Effector memory CD4-positive, alpha-beta T cell (primary cell): ENCODE measurements around the gene FRRS1L.
"Not testable (repeated sequence)": the region's sequence is repeated elsewhere in the genome, so short reads cannot be mapped to it uniquely, and the experiment has no call there.

Experiments
- DNase-seq, 3 donors: peaks; one replicate each; pipeline ENCODE4 v3.0.0-alpha.2; 2020
- H3K27ac ChIP-seq: 2 replicates; pipeline ENCODE4 v1.7.0; 2013; ENCODE audit warnings: mild to moderate bottlenecking, low read length, moderate library complexity; ENCODE audit not compliant: insufficient read depth, poor library complexity, severe bottlenecking
- H3K27me3 ChIP-seq: replicated peaks from 2 replicates; pipeline ENCODE4 v1.7.0; 2013; ENCODE audit warnings: mild to moderate bottlenecking, low read length; ENCODE audit not compliant: insufficient read depth, control insufficient read depth, poor library complexity, severe bottlenecking
- H3K36me3 ChIP-seq: 2 replicates; pipeline ENCODE4 v1.7.0; 2013; ENCODE audit warnings: mild to moderate bottlenecking, low read length, moderate library complexity; ENCODE audit not compliant: control insufficient read depth, insufficient read depth
- H3K4me1 ChIP-seq: 2 replicates; pipeline ENCODE4 v1.7.0; 2013; ENCODE audit warnings: low read length, mild to moderate bottlenecking; ENCODE audit not compliant: control insufficient read depth, insufficient read depth, poor library complexity, severe bottlenecking
- H3K4me3 ChIP-seq: 2 replicates; pipeline ENCODE4 v1.7.0; 2013; ENCODE audit warnings: low read length, low read depth, mild to moderate bottlenecking; ENCODE audit not compliant: insufficient read depth, poor library complexity, severe bottlenecking
- H3K9me3 ChIP-seq: 2 replicates; pipeline ENCODE4 v1.7.0; 2013; ENCODE audit warnings: mild to moderate bottlenecking, low read length, moderate library complexity; ENCODE audit not compliant: control insufficient read depth

Gene FRRS1L

DNA sequence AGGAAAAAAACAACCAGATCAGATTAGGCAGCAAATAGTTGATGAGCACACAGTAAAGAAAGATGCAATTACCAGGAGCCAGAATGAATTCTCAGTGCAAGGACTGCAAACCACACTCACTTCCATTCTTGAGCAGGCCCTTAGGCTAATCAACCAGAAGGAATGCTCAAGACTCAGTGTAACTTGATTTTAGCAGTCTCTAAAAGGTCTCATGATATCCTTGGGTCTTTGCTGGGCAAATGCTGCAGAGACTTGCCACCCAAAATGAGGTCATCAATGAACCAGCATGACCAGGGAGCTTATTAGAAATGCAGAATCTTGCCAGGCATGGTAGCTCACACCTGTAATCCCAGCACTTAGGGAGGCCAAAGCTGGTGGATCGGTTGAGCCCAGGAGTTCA lies 27.2 kb downstream of the FRRS1L start:
- H3K4me1 ChIP-seq: no peaks in the 10 kb centered on the region
- DNase-seq: no peak
- H3K9me3 ChIP-seq: no peaks in the 10 kb centered on the region
- no peak overlapping the region for H3K27ac ChIP-seq
- H3K27me3 ChIP-seq: no peaks in the 10 kb centered on the region
- H3K36me3 ChIP-seq: no peaks in the 10 kb centered on the region
- no peak overlapping the region for H3K4me3 ChIP-seq

DNA sequence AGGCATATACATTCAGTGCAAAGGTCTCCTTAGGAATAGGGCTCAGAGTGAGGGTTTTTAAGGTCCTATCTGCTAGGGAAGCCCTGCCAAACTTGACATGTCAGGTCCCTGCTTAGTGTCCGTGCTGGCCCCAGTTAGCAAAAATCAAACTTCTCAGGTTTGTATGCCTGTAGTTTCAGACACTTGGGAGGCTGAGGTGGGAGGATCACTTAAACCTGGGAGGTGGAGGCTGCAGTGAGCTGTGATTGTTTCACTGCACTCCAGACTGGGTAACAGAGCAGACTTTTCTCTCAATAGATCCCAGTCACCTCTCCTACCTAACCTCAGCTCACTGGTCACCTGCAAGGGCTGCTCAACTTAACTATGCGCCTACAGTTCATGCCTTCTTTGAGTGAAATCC lies 28.6 kb downstream of the FRRS1L start:
- no peaks in the 10 kb centered on the region for H3K9me3 ChIP-seq
- no peak for DNase-seq
- no peaks in the 10 kb centered on the region for H3K4me1 ChIP-seq
- H3K27ac ChIP-seq: no peak overlapping the region
- H3K4me3 ChIP-seq: no peak overlapping the region
- no peaks in the 10 kb centered on the region for H3K36me3 ChIP-seq
- no peaks in the 10 kb centered on the region for H3K27me3 ChIP-seq

DNA sequence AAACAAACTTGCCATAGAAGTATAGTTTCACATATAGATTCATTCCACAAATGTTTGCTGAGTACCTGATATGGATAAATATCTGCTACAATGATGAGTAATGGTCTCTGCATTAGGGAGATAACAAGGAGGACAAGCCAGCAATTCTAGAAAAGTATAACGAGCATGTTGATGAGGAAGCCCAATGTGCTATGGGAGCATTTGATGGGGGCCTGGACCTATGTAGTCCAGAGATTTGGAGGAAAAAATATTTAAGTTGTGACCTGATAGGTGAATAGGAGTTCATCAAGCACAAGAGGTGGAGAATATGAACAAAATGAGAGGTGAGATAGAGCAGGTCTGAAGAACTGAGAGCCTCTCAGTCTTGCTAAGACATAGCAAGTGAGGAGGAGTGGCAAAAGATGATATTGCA lies 32.9 kb downstream of the FRRS1L start:
- Histone ChIP-seq H3K27ac (no peak overlapping the region), H3K36me3 (no peaks in the 10 kb centered on the region), H3K27me3 (no peaks in the 10 kb centered on the region), H3K9me3 (no peaks in the 10 kb centered on the region), H3K4me3 (no peak overlapping the region), H3K4me1 (no peaks in the 10 kb centered on the region)
- DNase-seq: no peak

DNA sequence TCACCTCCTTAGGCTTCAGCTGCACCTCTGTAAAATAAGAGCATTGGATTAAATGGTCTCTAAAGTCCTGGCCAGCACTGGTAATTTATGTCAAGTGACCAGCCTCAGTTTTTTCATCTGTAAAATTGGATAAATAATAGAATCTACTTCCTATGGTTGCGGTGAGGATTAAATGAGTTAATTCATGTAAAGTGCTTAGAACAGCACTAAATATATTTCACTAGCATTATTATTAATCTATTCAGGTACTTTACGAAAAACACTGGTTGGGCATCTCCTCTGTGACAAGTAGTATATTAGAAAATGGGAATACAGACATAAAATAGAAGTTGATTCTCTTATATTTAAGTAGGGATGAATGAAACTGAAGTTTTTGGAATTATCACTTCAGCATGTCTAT lies 33.5 kb downstream of the FRRS1L start:
- DNase-seq: no peak
- no peaks in the 10 kb centered on the region for H3K9me3 ChIP-seq
- no peak overlapping the region for H3K4me3 ChIP-seq
- H3K27me3 ChIP-seq: no peaks in the 10 kb centered on the region
- H3K36me3 ChIP-seq: no peaks in the 10 kb centered on the region
- H3K27ac ChIP-seq: no peak overlapping the region
- H3K4me1 ChIP-seq: no peaks in the 10 kb centered on the region

DNA sequence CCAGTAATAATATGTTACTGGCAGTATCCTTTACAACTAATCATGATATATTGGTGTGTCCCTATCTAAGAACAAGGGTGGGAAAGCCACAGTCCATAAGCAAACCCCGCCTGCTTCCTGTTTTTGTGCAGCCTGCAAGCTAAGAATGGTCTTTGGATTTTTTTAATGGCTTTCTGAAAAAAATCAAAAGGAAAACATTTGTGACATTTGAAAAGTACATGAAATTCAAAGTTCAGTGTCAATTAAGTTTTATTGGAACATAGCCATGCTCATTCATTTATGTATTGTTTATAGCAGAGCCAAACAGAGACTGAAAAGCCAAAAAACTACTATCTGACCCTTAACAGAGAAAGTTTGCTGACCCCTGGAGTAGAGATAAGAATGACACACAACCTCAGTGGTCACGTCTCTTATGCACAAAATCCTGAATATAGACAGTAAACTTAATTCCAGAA lies 34.5 kb downstream of the FRRS1L start:
- no peak for DNase-seq
- Histone ChIP-seq H3K9me3 (no peaks in the 10 kb centered on the region), H3K36me3 (no peaks in the 10 kb centered on the region), H3K4me1 (no peaks in the 10 kb centered on the region), H3K4me3 (no peak overlapping the region), H3K27ac (no peak overlapping the region), H3K27me3 (no peaks in the 10 kb centered on the region)

DNA sequence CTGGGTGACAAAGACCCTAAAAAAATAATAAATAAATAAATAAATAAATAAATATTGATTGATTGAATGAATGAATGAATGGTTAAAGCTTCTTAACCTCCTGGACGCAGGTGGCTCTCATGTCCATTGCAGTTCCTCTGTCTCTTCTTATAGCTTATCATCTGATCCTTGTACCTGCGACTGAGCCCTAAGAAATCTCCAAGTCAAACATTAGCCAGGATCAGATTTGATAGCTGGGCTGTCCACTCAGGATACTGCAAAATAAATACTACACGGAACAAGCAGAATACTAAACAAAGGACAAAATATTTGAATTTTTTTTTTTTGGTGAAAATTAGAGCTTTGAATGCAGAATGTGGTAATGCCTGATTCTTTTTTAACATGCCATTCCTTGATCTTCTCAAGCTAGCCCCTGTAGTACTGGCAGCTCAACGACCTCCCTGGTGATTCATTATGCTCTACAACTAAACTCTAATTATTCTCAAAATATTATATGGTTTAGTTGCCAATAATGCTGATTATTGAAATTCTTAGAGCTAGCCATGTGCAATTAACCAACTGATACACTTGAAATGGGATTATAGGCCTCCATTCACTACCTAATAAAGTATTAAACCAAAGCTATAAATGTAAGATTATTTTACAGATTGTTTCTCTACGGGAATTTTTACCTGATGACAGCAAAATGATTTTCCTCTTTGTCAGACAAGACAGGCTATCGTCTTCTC lies 37.4 kb downstream of the FRRS1L start:
- Histone ChIP-seq H3K27me3 (no peaks in the 10 kb centered on the region), H3K9me3 (no peaks in the 10 kb centered on the region), H3K4me3 (no peak overlapping the region)

DNA sequence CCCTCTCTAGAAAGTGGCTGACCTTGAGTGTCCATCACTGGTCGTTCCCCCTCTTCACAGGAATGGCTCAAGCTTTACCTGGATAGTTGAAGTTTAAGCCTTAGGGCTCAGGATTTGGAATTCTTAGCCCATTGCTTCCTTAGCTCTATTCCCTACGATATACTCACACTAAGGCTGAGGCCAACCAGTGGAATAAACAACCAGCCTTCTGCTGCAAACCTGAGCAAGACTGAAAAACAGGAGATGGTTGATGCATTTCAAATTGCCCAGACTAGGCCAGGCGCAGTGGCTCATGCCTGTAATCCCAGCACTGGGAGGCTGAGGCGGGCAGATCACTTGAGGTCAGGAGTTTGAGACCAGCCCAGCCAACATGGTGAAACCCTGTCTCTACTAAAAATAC lies 40.4 kb downstream of the FRRS1L start:
- H3K27me3 ChIP-seq, H3K4me3 ChIP-seq, H3K4me1 ChIP-seq, DNase-seq, H3K9me3 ChIP-seq, H3K36me3 ChIP-seq, H3K27ac ChIP-seq: not testable (repeated sequence)

More for the DNA sequence above, 37.4 kb downstream of the FRRS1L start:
- no peak for DNase-seq
- Histone ChIP-seq H3K27ac (no peak overlapping the region), H3K4me1 (no peaks in the 10 kb centered on the region), H3K36me3 (no peaks in the 10 kb centered on the region)

DNA sequence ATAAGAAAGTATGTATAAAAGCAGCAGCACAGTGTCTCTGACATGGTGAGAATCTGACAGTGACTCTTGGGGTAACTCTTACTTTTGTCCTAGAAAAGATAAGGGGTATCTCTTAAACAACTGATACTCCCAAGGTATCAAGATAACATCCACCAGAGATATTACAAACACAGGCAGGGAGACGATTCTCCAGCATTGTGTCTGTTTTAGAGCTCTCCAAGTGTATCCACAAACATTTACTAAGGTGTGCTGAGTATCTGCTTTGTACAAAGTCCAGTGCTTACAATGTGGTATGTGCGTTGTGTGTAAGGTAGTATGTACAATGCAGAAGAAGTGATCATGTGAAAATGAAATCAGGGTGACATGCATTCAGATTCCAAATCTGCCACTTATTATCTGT lies 42.9 kb downstream of the FRRS1L start:
- Histone ChIP-seq H3K4me1 (peaks cover 3% of the 10 kb centered on the region), H3K27me3 (no peaks in the 10 kb centered on the region), H3K36me3 (no peaks in the 10 kb centered on the region), H3K27ac (no peak overlapping the region), H3K9me3 (no peaks in the 10 kb centered on the region), H3K4me3 (no peak overlapping the region)
- DNase-seq: no peak

DNA sequence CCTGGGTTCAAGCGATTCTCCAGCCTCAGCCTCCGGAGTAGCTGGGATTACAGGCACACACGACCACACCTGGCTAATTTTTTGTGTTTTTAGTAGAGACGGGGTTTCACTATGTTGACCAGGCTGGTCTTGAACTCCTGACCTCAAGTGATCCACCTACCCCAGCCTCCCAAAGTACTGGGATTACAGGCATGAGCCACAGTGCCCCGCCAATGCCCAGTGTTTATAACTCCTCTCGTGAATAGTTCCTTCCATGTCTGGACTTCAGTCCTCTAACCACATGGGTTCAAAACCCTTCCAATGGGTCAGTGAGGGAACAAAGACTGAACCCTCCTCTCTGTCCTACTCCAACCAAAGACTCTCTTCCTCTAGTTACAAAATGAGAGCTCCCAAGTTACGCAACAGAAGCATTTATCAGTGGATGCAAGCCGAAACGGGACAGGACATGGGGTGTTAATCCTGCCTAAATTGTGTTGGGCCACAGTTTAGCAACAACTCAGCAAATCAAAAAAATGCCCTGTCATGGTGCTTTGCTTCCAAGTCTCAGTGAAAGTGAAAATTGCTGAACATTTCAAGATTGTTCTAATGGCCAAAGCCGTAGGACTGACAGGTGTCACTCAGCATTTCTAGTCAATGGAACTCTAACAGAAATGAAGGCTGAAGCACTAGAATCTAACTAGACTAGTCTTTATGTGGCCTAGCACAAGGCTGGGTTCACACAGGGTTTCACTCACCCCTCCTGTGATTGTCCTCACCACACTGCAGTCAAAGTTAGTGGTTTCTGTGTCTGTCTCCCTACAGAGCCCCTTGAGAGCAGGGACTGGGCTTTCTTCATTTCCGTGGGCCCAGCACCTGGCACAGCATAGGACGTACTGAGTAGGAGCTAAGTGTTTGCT lies 44.1 kb downstream of the FRRS1L start:
- DNase-seq: no peak
- Histone ChIP-seq H3K27me3 (no peaks in the 10 kb centered on the region), H3K9me3 (no peaks in the 10 kb centered on the region), H3K4me1 (peaks cover 13% of the 10 kb centered on the region), H3K36me3 (no peaks in the 10 kb centered on the region), H3K27ac (no peak overlapping the region), H3K4me3 (no peak overlapping the region)

DNA sequence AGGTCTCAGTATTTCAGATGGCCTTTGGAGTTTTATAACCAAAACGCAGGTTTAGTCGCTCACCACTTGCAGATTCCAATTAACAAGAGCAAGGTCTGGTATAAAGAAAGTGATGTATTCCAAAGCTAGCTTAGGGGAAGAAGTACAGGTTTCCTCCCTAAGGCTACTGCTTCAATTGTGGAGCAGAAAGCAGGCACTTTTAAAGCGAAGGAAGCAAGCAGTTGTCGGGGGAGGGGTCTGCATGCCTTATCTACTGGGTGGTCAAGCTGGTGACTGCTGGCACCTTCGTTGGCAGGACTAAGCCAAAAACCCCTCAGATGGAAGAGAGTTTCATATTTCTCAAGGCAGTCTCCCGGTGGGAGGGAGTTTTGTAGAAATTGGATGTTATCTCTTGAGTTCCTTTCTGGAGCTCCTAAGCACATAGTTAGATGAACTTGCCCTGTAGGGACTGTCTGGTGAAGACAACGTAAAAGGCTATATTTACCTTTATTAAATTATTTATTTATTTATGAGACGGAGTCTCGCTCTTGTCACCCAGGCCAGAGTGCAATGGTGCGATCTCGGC lies 45.7 kb downstream of the FRRS1L start:
- Histone ChIP-seq H3K27ac (no peak overlapping the region), H3K4me3 (no peak overlapping the region), H3K27me3 (no peaks in the 10 kb centered on the region), H3K9me3 (no peaks in the 10 kb centered on the region), H3K36me3 (no peaks in the 10 kb centered on the region), H3K4me1 (peaks cover 29% of the 10 kb centered on the region)
- no peak for DNase-seq
